Keratinocyte (primary cell): ENCODE data around the gene ENTPD5.

Source experiments
- CTCF ChIP-seq, 3 experiments: IDR thresholded peaks in 1 of 3; conservative IDR thresholded peaks in 1 of 3; optimal IDR thresholded peaks in 1 of 3; 2 replicates in 2 of 3; 3 replicates in 1 of 3; pipeline versions ENCODE3 to v1.5.1; 2011; ENCODE audit warnings: low read length in 3 of 3, mild to moderate bottlenecking in 3 of 3, moderate library complexity in 2 of 3, control low read depth in 1 of 3, inconsistent platforms in 1 of 3; ENCODE audit not compliant: insufficient read depth in 2 of 3; ENCODE audit errors: extremely low read depth in 1 of 3
- EZH2 ChIP-seq: IDR thresholded peaks from one replicate; pipeline ENCODE4 v1.6.1; 2012; ENCODE audit warnings: inconsistent platforms, mild to moderate bottlenecking, low read length, moderate library complexity

- TF ChIP-seq CTCF (optimal IDR thresholded peaks at IDR 0.05 in 1 of 3, IDR thresholded peaks at IDR 0.05 in 1 of 3, conservative IDR thresholded peaks at IDR 0.05 in 1 of 3; ENCODE audit: extremely low read depth in 1 of 3, insufficient read depth in 2 of 3, low read length in 3 of 3) (no peak), EZH2 (no peak)
Observed at GRCh38 chr14:74035556-74035955, 16.5 kb upstream of the ENTPD5 start.
